OCI-LY1 (cell line): ENCODE results near the gene ZNF892.

Experiments
- H2AFZ ChIP-seq: fragments of 200-600 bp; sonication (generic), shearing (Covaris generic); 2 replicates; pipeline ENCODE4 v1.6.0; 2014; ENCODE audit warnings: antibody characterized with exemption, mild to moderate bottlenecking, low read length
- H3F3A ChIP-seq: fragments of 200-600 bp; sonication (generic), shearing (Covaris generic); 2 replicates; pipeline ENCODE4 v1.6.0; 2014; ENCODE audit warnings: mild to moderate bottlenecking, antibody characterized with exemption, low read length, moderate library complexity; ENCODE audit not compliant: insufficient read depth
- H3K27ac ChIP-seq: fragments of 200-600 bp; sonication (generic); 2 replicates; pipeline ENCODE4 v1.5.1; 2014; ENCODE audit warnings: low read length, mixed run types, mild to moderate bottlenecking, low read depth; ENCODE audit not compliant: poor library complexity, severe bottlenecking
- H3K27me3 ChIP-seq: fragments of 200-600 bp; sonication (generic); 2 replicates; pipeline ENCODE4 v1.6.0; 2014; ENCODE audit warnings: antibody characterized with exemption, mild to moderate bottlenecking, low read length, moderate library complexity; ENCODE audit not compliant: insufficient read depth
- H3K36me3 ChIP-seq: fragments of 200-600 bp; sonication (generic); 2 replicates; pipeline ENCODE4 v1.6.1; 2014; ENCODE audit warnings: mild to moderate bottlenecking, antibody characterized with exemption, low read length, moderate library complexity, mixed read lengths; ENCODE audit not compliant: insufficient read depth
- H3K4me1 ChIP-seq: fragments of 200-600 bp; sonication (generic); 2 replicates; pipeline ENCODE4 v1.5.1; 2014; ENCODE audit warnings: mild to moderate bottlenecking, low read length, moderate library complexity; ENCODE audit not compliant: insufficient read depth, severe bottlenecking
- H3K4me2 ChIP-seq: fragments of 200-600 bp; sonication (generic), shearing (Covaris generic); 2 replicates; pipeline ENCODE4 v1.6.1; 2014; ENCODE audit warnings: low read length
- H3K4me3 ChIP-seq: fragments of 200-600 bp; sonication (generic); 2 replicates; pipeline ENCODE4 v1.5.1; 2014; ENCODE audit warnings: low read length, low read depth, mild to moderate bottlenecking, mixed read lengths; ENCODE audit not compliant: poor library complexity, severe bottlenecking
- H3K79me2 ChIP-seq: fragments of 200-600 bp; shearing (Covaris generic); 2 replicates; pipeline ENCODE4 v1.6.1; 2016; ENCODE audit warnings: mixed run types, low read length, mixed read lengths; ENCODE audit not compliant: insufficient read depth
- H3K9ac ChIP-seq: fragments of 200-600 bp; sonication (generic), shearing (Covaris generic); 2 replicates; pipeline ENCODE4 v1.6.1; 2014; ENCODE audit warnings: mild to moderate bottlenecking, low read length, mixed read lengths
- H3K9me2 ChIP-seq: fragments of 200-600 bp; sonication (generic), shearing (Covaris generic); 2 replicates; pipeline ENCODE4 v1.6.1; 2014; ENCODE audit warnings: low read depth, mild to moderate bottlenecking, low read length, mixed read lengths
- H3K9me3 ChIP-seq: fragments of 200-600 bp; shearing (Covaris generic); 2 replicates; pipeline ENCODE4 v1.6.1; 2014; ENCODE audit warnings: low read length, mixed read lengths
- H4K20me1 ChIP-seq: fragments of 200-600 bp; sonication (generic), shearing (Covaris generic); 2 replicates; pipeline ENCODE4 v1.6.0; 2016; ENCODE audit warnings: mild to moderate bottlenecking, low read length; ENCODE audit not compliant: insufficient read depth
- CTCF ChIP-seq: fragments of 200-600 bp; sonication (generic), shearing (Covaris generic); IDR thresholded peaks from 2 replicates; pipeline ENCODE4 v1.5.1; 2017; ENCODE audit warnings: mild to moderate bottlenecking, antibody characterized with exemption, low read length, moderate library complexity, mixed read lengths
- EZH2 ChIP-seq: fragments of 200-600 bp; sonication (generic), shearing (Covaris generic); IDR thresholded peaks from 2 replicates; pipeline ENCODE4 v1.8.0; 2017; ENCODE audit warnings: borderline replicate concordance, mixed run types, mild to moderate bottlenecking, antibody characterized with exemption, low read length, moderate library complexity, mixed read lengths

ZNF892 gene

GRCh38 chr2:95179451-95179850 is 27.9 kb upstream of the ZNF892 start:
- peaks cover 56% of the 10 kb centered on the region for H3K36me3 ChIP-seq
- TF ChIP-seq EZH2 (no peak), CTCF (no peak)
- no peak overlapping the region for H3K4me2 ChIP-seq
- no peak overlapping the region for H3K4me3 ChIP-seq
- H3K9ac ChIP-seq = no peak overlapping the region
- no peaks in the 10 kb centered on the region for H3F3A ChIP-seq
- no peaks in the 10 kb centered on the region for H3K79me2 ChIP-seq
- H3K9me3 ChIP-seq = peaks cover 18% of the 10 kb centered on the region
- no peak overlapping the region for H2AFZ ChIP-seq
- no peaks in the 10 kb centered on the region for H3K4me1 ChIP-seq
- no peaks in the 10 kb centered on the region for H3K27me3 ChIP-seq
- H3K9me2 ChIP-seq = no peaks in the 10 kb centered on the region
- no peaks in the 10 kb centered on the region for H4K20me1 ChIP-seq
- H3K27ac ChIP-seq = no peak overlapping the region

GRCh38 chr2:95181774-95182173 is 25.5 kb upstream of the ZNF892 start:
- TF ChIP-seq CTCF (no peak), EZH2 (no peak)
- no peak overlapping the region for H2AFZ ChIP-seq
- no peak overlapping the region for H3K4me2 ChIP-seq
- no peaks in the 10 kb centered on the region for H3K27me3 ChIP-seq
- H3K9ac ChIP-seq = no peak overlapping the region
- H3F3A ChIP-seq = no peaks in the 10 kb centered on the region
- H3K36me3 ChIP-seq = peaks cover 56% of the 10 kb centered on the region
- peaks cover 15% of the 10 kb centered on the region for H3K9me3 ChIP-seq
- H3K79me2 ChIP-seq = no peaks in the 10 kb centered on the region
- H4K20me1 ChIP-seq = no peaks in the 10 kb centered on the region
- no peak overlapping the region for H3K4me3 ChIP-seq
- H3K27ac ChIP-seq = no peak overlapping the region
- H3K4me1 ChIP-seq = no peaks in the 10 kb centered on the region
- no peaks in the 10 kb centered on the region for H3K9me2 ChIP-seq

GRCh38 chr2:95185197-95185596 is 22.1 kb upstream of the ZNF892 start:
- H3K9me2 ChIP-seq = no peaks in the 10 kb centered on the region
- H3K9ac ChIP-seq = no peak overlapping the region
- H3K4me1 ChIP-seq = no peaks in the 10 kb centered on the region
- H3K27ac ChIP-seq = no peak overlapping the region
- H3F3A ChIP-seq = no peaks in the 10 kb centered on the region
- no peak for TF ChIP-seq CTCF
- no peak for TF ChIP-seq EZH2
- no peak overlapping the region for H2AFZ ChIP-seq
- H3K27me3 ChIP-seq = no peaks in the 10 kb centered on the region
- H3K9me3 ChIP-seq = peaks cover 13% of the 10 kb centered on the region
- no peak overlapping the region for H3K4me2 ChIP-seq
- H4K20me1 ChIP-seq = no peaks in the 10 kb centered on the region
- H3K4me3 ChIP-seq = no peak overlapping the region
- no peaks in the 10 kb centered on the region for H3K79me2 ChIP-seq
- H3K36me3 ChIP-seq = peaks cover 31% of the 10 kb centered on the region
